Ishikawa (cell line): Measurements from ENCODE around the gene FAM200C.

Source experiments
- CEBPB ChIP-seq: IDR thresholded peaks from 2 replicates; pipeline ENCODE4 v1.6.1; 2012
- CREB1 ChIP-seq: IDR thresholded peaks from 2 replicates; pipeline ENCODE4 v1.6.1; 2012; ENCODE audit warnings: low read depth
- EGR1 ChIP-seq: IDR thresholded peaks from 2 replicates; pipeline ENCODE4 v1.6.1; 2012
- EP300 ChIP-seq: IDR thresholded peaks from 2 replicates; pipeline ENCODE4 v1.6.1; 2012; ENCODE audit warnings: borderline replicate concordance
- FOXM1 ChIP-seq: IDR thresholded peaks from 2 replicates; pipeline ENCODE4 v1.6.1; 2012; ENCODE audit warnings: low read depth, borderline replicate concordance
- MAX ChIP-seq: IDR thresholded peaks from 2 replicates; pipeline ENCODE4 v1.6.1; 2012
- NFIC ChIP-seq: IDR thresholded peaks from 2 replicates; pipeline ENCODE4 v1.6.1; 2012
- RAD21 ChIP-seq: IDR thresholded peaks from 2 replicates; pipeline ENCODE4 v1.6.1; 2012; ENCODE audit warnings: low read depth
- TAF1 ChIP-seq: IDR thresholded peaks from 2 replicates; pipeline ENCODE4 v1.6.1; 2012; ENCODE audit warnings: low read depth, mild to moderate bottlenecking
- TCF12 ChIP-seq: IDR thresholded peaks from 2 replicates; pipeline ENCODE4 v1.6.1; 2012; ENCODE audit warnings: low read depth
- TEAD4 ChIP-seq: IDR thresholded peaks from 2 replicates; pipeline ENCODE4 v1.6.1; 2012
- YY1 ChIP-seq: IDR thresholded peaks from 2 replicates; pipeline ENCODE4 v1.6.1; 2012; ENCODE audit warnings: low read depth
- ZBTB7A ChIP-seq: IDR thresholded peaks from 2 replicates; pipeline ENCODE4 v1.6.1; 2012; ENCODE audit warnings: low read depth

DNA sequence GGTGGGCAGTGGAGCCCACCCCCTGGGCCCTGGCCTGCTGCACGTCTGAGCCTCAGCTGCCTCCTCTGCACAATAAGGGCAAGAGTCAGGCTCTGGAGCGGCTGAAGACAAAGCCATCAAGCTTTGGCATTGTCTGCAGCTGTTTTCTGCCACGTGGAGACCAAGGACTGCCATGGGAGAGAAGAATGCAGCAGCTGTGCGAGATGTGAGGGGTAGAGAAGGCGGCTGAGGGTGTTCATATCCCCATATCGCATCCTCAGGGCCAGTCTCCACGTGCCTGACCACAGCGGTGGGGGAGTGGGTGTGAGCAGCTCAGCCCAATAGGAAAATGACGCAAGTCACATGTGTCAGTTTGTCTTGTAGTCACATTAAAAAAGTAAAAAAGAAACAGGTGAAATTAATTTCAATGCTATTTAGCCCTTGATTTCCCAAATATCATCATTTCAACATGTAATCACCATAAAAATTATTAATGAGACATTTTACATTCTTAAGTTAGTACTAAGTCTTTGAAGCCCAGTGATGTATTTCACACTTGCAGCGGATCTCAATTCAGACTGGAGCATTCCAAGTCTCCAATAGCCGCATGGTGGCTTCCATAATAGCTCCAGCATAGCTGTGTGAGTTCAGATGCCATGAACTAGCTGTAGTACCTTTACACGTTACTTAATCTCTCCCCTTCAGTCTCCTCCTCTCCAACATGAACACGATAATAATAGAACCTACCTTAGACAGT, 36.0 kb downstream of the FAM200C start:
- TF ChIP-seq TCF12, result no peak
- TF ChIP-seq CREB1, result no peak
- no peak for TF ChIP-seq TEAD4
- TF ChIP-seq TAF1, result no peak
- TF ChIP-seq FOXM1, result no peak
- TF ChIP-seq EP300, result no peak
- no peak for TF ChIP-seq ZBTB7A
- no peak for TF ChIP-seq RAD21
- TF ChIP-seq MAX, result no peak
- no peak for TF ChIP-seq EGR1
- no peak for TF ChIP-seq YY1
- TF ChIP-seq CEBPB, result no peak
- TF ChIP-seq NFIC, result no peak
